AG09309 (cell line): ENCODE measurements around the gene HYAL1.

Experiments
- DNase-seq: peaks from one replicate; pipeline ENCODE4 v3.0.0-alpha.2; 2010; ENCODE audit warnings: low read depth
- H3K4me3 ChIP-seq: 2 replicates; pipeline ENCODE4 v1.5.1; 2011; ENCODE audit warnings: mild to moderate bottlenecking, low read depth, low read length, moderate library complexity; ENCODE audit not compliant: control insufficient read depth
- TF ChIP-seq, protein P1 (sequence below): IDR thresholded peaks from 2 replicates; pipeline ENCODE4 v1.5.1; 2011; ENCODE audit warnings: mild to moderate bottlenecking, low read depth, low read length, inconsistent platforms; ENCODE audit not compliant: insufficient read depth, control insufficient read depth; ENCODE audit errors: missing control alignments

HYAL1 gene

DNA sequence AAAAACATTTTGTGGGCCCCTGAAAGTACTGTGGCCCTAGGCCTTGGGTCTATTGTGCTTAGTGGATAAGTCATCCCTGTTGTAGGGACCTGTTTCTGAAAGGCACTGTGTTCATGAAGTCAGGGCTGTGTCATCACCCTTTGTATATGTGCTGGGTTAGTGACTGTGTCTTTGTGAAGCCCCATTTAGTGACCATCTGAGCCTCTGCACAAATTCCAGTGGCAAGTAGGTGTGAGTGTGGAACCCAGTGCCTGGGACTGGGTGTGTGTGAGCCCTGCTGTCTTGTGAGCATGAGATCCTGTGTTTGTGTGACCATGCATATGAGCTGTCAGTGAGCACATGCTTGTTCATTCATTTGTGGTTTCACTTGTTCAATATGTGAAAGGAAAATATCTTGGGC is 1.2 kb upstream of the HYAL1 start:
- H3K4me3 ChIP-seq, result no peak overlapping the region
- DNase-seq, result no peak
- TF ChIP-seq, protein P1, sequence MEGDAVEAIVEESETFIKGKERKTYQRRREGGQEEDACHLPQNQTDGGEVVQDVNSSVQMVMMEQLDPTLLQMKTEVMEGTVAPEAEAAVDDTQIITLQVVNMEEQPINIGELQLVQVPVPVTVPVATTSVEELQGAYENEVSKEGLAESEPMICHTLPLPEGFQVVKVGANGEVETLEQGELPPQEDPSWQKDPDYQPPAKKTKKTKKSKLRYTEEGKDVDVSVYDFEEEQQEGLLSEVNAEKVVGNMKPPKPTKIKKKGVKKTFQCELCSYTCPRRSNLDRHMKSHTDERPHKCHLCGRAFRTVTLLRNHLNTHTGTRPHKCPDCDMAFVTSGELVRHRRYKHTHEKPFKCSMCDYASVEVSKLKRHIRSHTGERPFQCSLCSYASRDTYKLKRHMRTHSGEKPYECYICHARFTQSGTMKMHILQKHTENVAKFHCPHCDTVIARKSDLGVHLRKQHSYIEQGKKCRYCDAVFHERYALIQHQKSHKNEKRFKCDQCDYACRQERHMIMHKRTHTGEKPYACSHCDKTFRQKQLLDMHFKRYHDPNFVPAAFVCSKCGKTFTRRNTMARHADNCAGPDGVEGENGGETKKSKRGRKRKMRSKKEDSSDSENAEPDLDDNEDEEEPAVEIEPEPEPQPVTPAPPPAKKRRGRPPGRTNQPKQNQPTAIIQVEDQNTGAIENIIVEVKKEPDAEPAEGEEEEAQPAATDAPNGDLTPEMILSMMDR, result no peak

DNA sequence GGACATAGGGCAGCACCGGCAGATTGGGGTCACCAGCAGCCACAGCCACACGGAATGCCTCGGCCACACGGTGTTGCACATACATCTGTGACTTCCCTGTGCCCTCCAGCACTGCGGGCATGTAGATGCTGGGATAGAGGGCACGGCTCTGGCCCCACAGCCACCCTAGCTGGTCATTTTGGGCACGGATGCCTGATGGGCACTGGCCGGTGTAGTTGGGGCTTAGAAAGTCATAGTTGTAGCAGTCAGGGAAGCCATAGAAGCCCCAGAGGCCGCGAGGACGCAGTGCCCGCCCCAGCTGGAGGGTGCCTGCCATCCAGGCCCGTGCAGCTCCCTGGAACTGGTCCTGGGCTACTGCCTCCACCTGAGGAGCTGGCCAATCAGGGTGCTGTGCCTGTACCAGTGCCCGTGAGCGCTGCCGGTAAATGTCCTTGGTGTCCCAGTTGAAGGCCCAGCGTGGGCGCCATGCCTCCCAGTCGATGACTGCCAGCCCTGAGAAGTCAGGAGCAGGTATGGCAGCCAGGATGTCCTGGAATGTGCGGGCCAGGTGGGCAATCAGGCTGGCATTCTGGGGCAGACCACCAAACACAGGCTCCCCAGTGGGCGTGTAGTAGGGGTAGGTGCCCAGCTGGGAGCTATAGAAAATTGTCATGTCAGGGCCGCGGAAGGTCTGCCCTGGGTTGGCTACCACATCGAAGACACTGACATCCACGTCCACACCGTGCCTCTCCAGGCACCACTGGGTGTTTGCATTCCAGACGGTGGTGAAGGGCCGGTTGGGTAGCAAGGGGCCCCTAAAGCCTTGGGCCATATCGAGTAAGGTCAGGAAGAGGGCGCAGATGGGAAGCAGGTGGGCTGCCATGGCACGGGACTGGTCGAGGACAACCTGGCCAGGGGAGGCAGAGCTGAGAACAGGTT is 1.0 kb downstream of the HYAL1 start:
- H3K4me3 ChIP-seq, result no peak overlapping the region
- DNase-seq, result no peak
- TF ChIP-seq, protein P1, result no peak

DNA sequence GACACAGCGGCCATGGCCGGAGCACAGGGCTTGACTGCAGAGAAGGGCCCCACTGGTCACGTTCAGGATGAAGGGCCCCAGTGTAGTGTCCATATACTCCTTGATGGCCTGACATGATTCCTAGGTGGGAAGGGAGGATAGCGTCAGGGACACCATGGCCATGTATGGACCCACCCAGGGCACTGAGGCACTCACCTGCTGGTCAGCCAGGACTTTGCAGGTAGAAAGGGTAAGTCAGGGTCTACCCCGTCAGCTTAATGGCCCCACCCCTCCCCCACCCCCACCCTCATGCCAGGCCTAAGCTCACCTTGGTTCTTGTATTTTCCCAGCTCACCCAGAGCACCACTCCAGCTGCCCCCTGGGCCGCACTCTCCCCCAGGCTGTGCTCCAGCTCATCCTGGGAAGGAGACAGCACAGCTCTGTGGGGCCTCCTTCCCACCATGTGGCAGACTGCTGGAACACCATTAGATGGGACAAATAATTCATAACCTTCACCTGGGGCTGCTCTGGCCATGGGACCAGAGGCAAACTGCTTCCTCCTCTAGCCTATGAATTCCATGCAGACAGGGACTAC is 2.6 kb downstream of the HYAL1 start:
- TF ChIP-seq, protein P1, result no peak
- no peak for DNase-seq
- H3K4me3 ChIP-seq, result no peak overlapping the region

DNA sequence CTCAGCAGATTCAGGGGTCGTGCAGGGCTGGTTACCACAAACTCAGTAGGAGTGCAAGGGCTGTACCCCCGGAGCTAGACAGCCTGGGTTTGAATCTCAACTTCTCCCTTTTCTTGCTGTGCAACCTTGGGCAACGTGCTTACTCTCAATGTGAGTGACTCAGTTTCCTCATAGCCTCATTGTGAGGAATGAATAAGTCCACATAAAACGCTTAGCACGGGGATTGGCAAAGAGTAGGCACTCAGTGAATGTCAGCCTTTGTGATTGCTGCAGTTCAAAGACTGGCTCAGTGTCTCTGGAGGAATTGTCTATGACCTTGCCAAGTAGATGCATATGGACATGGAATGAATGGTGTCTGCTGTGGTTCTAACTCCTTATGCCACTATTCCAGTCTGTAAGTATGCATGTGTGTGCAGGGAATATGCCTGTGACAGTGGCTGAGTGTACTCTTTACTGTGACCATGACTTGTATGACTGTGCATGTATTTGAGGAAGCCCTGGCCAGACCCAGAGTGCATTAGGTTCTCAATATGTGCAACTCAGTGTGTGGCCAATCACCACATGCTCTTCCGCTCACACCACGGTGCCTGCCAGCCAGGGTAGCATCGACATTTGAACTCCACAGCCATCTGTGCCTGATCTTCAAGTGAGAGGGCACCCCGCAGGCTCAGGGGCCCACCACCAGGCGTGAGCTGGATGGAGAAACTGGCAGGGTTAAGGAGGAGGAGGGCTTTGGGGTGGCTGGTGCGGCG is 3.3 kb downstream of the HYAL1 start:
- no peak for DNase-seq
- H3K4me3 ChIP-seq, result peak overlapping the region; percentile 44
- TF ChIP-seq, protein P1, result no peak

DNA sequence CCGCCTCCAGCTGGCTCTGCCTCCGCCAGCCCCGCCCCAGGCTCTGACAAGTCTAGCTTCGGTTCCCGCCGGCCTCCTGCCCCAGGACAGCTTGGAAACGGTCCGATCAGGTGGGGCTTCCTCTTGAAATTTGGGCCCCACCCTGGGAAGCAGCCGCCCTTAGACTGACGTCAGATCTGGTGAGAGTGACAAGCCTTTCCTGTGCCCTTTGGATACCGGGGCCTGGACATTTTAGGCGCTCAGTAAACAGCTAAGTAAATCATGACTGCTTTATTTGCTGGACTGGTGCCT is 3.8 kb downstream of the HYAL1 start:
- TF ChIP-seq, protein P1, result no peak
- H3K4me3 ChIP-seq, result peak overlapping the region; percentile 44
- DNase-seq, result no peak

DNA sequence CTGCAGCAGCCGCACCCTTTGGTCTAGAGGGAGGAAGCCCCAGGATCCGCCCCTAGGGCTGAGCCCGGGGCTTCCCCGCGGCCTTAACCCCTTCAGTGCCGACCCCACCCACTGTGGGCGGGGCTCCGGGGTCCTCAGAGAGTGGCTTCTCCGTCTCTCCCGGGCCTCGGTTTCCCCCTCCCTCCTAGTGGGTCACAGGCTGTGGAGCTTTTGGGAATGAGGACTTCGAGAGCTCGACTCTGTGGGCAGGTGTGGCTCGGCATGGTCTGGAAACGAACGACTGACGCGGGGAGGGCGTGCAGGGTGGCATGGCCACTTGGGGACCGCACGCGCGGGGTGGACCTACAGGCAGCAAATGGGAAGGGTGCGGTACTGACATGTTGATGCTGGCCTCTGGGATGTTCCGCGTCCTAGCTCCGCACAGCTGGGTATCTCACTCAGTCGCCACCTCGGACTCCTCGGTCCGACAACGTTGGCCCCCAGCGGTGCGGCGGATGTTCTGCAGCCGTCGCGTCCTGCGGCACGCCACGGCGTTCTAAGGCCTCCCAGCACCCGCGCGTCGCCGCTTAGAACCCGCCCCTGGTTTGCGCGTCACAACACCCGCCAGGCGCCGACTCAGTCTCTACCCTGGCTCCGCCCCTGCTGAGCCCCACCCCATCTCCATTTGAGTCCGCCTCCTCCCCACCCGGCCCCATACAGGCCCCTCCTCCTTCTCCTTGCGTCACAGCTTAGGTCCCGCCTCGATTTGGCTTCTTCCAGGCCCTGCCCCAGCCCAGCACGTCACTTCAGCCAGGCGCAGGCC is 4.3 kb downstream of the HYAL1 start, which contains the start of the genes HYAL3 and NAA80:
Gene HYAL3 (minus strand): TSS at position 570 of the 802 bp plus-strand sequence. CDS start 3,803 bp downstream, outside the sequence.
Gene NAA80 (minus strand): TSS at position 570 of the 802 bp plus-strand sequence. CDS start 1,942 bp downstream, outside the sequence.
- peak within 1 kb of the TSS; percentile 68 for H3K4me3 ChIP-seq
- DNase-seq, result peak; percentile 98
- TF ChIP-seq, protein P1, result peak; percentile 8
